HepG2 (cell line): ENCODE results near the gene BSG. TPM values are rescaled to one million over a fixed set of nuclear protein-coding genes. Genes with fewer than 3 reads are reported as not detected.

Experiments
- ATAC-seq: fragments of 200-7000 bp; cut with Tn5 transposase; 3 replicates; pipeline ENCODE4 v1.9.1; 2020; ENCODE audit warnings: mild to moderate bottlenecking, moderate library complexity
- BruUV-seq: library from RNA; stranded (reverse); fragments of 400-500 nt; replicated peaks from 2 replicates; lab custom pipeline; 2021; lab: Mats Ljungman, UMichigan
- CTCF ChIA-PET: fragments of 300-600 bp; formaldehyde crosslinking; extraction: SDS; loops from one replicate; lab custom pipeline; 2021; ENCODE audit warnings: low total read pairs, inconsistent platforms, low intra/inter-chr PET ratio; lab: Yijun Ruan, JAX
- POLR2A ChIA-PET: fragments of 350-600 bp; sonication (Branson Sonifier 250); formaldehyde crosslinking; loops from one replicate; lab custom pipeline; 2020; ENCODE audit warnings: antibody characterized with exemption, inconsistent platforms; lab: Yijun Ruan, JAX
- DNase-seq: peaks from one replicate; pipeline ENCODE4 v3.0.0-alpha.2; 2015; ENCODE audit warnings: low spot score
- FAIRE-seq: peaks from 3 replicates; lab custom pipeline; 2011; peaks lifted over from hg19 to GRCh38; lab: Jason Lieb, UNC
- H2AFZ ChIP-seq: one replicate; pipeline ENCODE4 v1.6.1; 2011; ENCODE audit warnings: low read length, inconsistent platforms
- H3K27ac ChIP-seq: fragments of 300-600 bp; 3 replicates; pipeline ENCODE4 v1.8.0; 2011; ENCODE audit warnings: mixed run types, mild to moderate bottlenecking, mixed read lengths, low read length, inconsistent platforms; ENCODE audit not compliant: insufficient read depth; ENCODE audit errors: extremely low read length
- H3K27me3 ChIP-seq, 2 experiments: fragments of 200-600 bp in 1 of 2; 2 replicates in 1 of 2; 3 replicates in 1 of 2; pipeline versions ENCODE4 v1.6.0 to v1.8.0; 2011; ENCODE audit warnings: low read length in 2 of 2, mild to moderate bottlenecking in 2 of 2, moderate library complexity in 2 of 2, inconsistent platforms in 1 of 2; ENCODE audit not compliant: insufficient read depth in 2 of 2, control insufficient read depth in 1 of 2
- H3K36me3 ChIP-seq, 2 experiments: fragments of 200-600 bp in 1 of 2; replicated peaks in 1 of 2; 2 replicates in 1 of 2; 3 replicates in 1 of 2; pipeline versions ENCODE4 v1.5.1 to v1.8.0; 2011; ENCODE audit warnings: low read length in 2 of 2, inconsistent platforms in 1 of 2; ENCODE audit not compliant: insufficient read depth in 2 of 2, control insufficient read depth in 1 of 2
- H3K4me1 ChIP-seq: 2 replicates; pipeline ENCODE4 v1.5.1; 2012; ENCODE audit warnings: low read length, inconsistent platforms; ENCODE audit not compliant: insufficient read depth
- H3K4me2 ChIP-seq: 2 replicates; pipeline ENCODE4 v1.6.0; 2011; ENCODE audit warnings: low read depth, low read length, inconsistent platforms
- H3K4me3 ChIP-seq, 3 experiments: fragments of 200-600 bp in 1 of 3; sonication (generic), shearing (Covaris generic) in 1 of 3; replicated peaks in 1 of 3; 2 replicates each; pipeline ENCODE4 v1.5.1; 2011 to 2016; ENCODE audit warnings: low read length in 3 of 3, inconsistent platforms in 2 of 3, low read depth in 2 of 3, mild to moderate bottlenecking in 2 of 3, control low read depth in 1 of 3, mixed read lengths in 1 of 3; ENCODE audit not compliant: insufficient read depth in 1 of 3
- H3K79me2 ChIP-seq: one replicate; pipeline ENCODE4 v1.6.1; 2011; ENCODE audit warnings: low read length, inconsistent platforms; ENCODE audit not compliant: insufficient read depth
- H3K9ac ChIP-seq: 2 replicates; pipeline ENCODE4 v1.6.0; 2011; ENCODE audit warnings: mild to moderate bottlenecking, low read depth, low read length, inconsistent platforms; ENCODE audit not compliant: insufficient read depth
- H3K9me3 ChIP-seq: 2 replicates; pipeline ENCODE4 v1.5.1; 2012; ENCODE audit warnings: mild to moderate bottlenecking, low read length
- H4K20me1 ChIP-seq: 2 replicates; pipeline ENCODE4 v1.6.0; 2011; ENCODE audit warnings: inconsistent platforms, mild to moderate bottlenecking, low read length, moderate library complexity; ENCODE audit not compliant: insufficient read depth
- HMG20A ChIP-seq: IDR thresholded peaks from 2 replicates; pipeline ENCODE4 v1.6.1; 2016; ENCODE audit warnings: borderline replicate concordance
- NR2F2 ChIP-seq: IDR thresholded peaks from 2 replicates; pipeline ENCODE4 v1.6.1; 2012; ENCODE audit warnings: low read depth, inconsistent platforms, borderline replicate concordance
- PHF21A ChIP-seq: sonication (generic); formaldehyde crosslinking; IDR thresholded peaks from 2 replicates; pipeline ENCODE4 v1.5.0; 2020; ENCODE audit warnings: mild to moderate bottlenecking, missing genetic modification reagents
- POLR2A ChIP-seq, 2 experiments: IDR thresholded peaks; 2 replicates each; pipeline ENCODE4 v1.6.1; 2011; ENCODE audit warnings: low read depth in 2 of 2, low read length in 2 of 2, mild to moderate bottlenecking in 1 of 2, moderate library complexity in 1 of 2; ENCODE audit not compliant: insufficient read depth in 1 of 2
- PPARG ChIP-seq: conservative IDR thresholded peaks from 2 replicates; pipeline ENCODE4 v1.6.1; 2016; ENCODE audit warnings: missing biosample characterization, missing genetic modification reagents
- RBM39 ChIP-seq: fragments of 200-400 bp; formaldehyde crosslinking; IDR thresholded peaks from one replicate; pipeline ENCODE4 v1.6.1; 2018; ENCODE audit warnings: antibody characterized with exemption, mild to moderate bottlenecking, low read depth, low read length; ENCODE audit not compliant: poor library complexity, severe bottlenecking
- SNAI1 ChIP-seq: sonication (generic); formaldehyde crosslinking; IDR thresholded peaks from 2 replicates; pipeline ENCODE4 v1.5.0; 2020; ENCODE audit warnings: mild to moderate bottlenecking, missing genetic modification reagents, borderline replicate concordance
- TBP ChIP-seq: sonication (generic); formaldehyde crosslinking; IDR thresholded peaks from 2 replicates; pipeline ENCODE4 v1.5.0; 2020; ENCODE audit warnings: missing genetic modification reagents
- ZBTB21 ChIP-seq: sonication (generic); formaldehyde crosslinking; IDR thresholded peaks from 2 replicates; pipeline ENCODE4 v1.4.0; 2020; ENCODE audit warnings: missing genetic modification reagents
- ZNF484 ChIP-seq: sonication (generic); formaldehyde crosslinking; IDR thresholded peaks from 2 replicates; pipeline ENCODE4 v1.5.1; 2020; ENCODE audit warnings: mild to moderate bottlenecking, low read depth, missing genetic modification reagents, borderline replicate concordance
- ZNF546 ChIP-seq: sonication (generic); formaldehyde crosslinking; conservative IDR thresholded peaks from 2 replicates; pipeline ENCODE4 v1.8.1; 2023; ENCODE audit warnings: mild to moderate bottlenecking, missing genetic modification reagents
- ZNF614 ChIP-seq: IDR thresholded peaks from 2 replicates; pipeline ENCODE4 v1.6.1; 2018; ENCODE audit warnings: missing biosample characterization, missing genetic modification reagents, inconsistent platforms, borderline replicate concordance
- ZNF629 ChIP-seq: sonication (generic); formaldehyde crosslinking; conservative IDR thresholded peaks from 2 replicates; pipeline ENCODE4 v1.5.0; 2020; ENCODE audit warnings: missing genetic modification reagents
- ZNF776 ChIP-seq: sonication (generic); formaldehyde crosslinking; IDR thresholded peaks from 2 replicates; pipeline ENCODE4 v1.4.0; 2020; ENCODE audit warnings: mild to moderate bottlenecking, missing genetic modification reagents
- WGBS: methylation state at CpG from one replicate; pipeline ENCODE4 v1.1.6; 2017; ENCODE audit warnings: low lambda C conversion rate; 5-methylcytosine and 5-hydroxymethylcytosine counted together
- in situ Hi-C: cut with HindIII; loops from 2 replicates; pipeline ENCODE4 v1.10.0; 2017; ENCODE audit warnings: low pct_unique_long_range_greater_than_20kb; ENCODE audit not compliant: extremely low pct_ligation_motif_present
- intact Hi-C: fragments of 100-400 bp; cut with micrococcal nuclease; formaldehyde crosslinking; loops from one replicate; pipeline ENCODE4 v1.10.0; 2022; ENCODE audit not compliant: unreplicated experiment
- polyA plus RNA-seq, 8 experiments: library from polyadenylated mRNA; depleted of rRNA in 3 of 8; stranded (reverse) in 7 of 8; unstranded in 1 of 8; fragments of >200 nt; fragmentation: Illumina TruSeq in 4 of 8; extraction: Trizol in 4 of 8; gene quantifications; 2 replicates each; pipeline versions ENCODE4 v1.2.1 to v1.2.3, GENCODE V29; 2011 to 2016; ENCODE audit warnings: low read depth in 4 of 8, missing spikeins in 1 of 8, mixed read lengths in 1 of 8; ENCODE audit not compliant: insufficient read depth in 1 of 8
- total RNA-seq, 5 experiments: library from RNA; depleted of rRNA; stranded (reverse); fragments of >200 nt; fragmentation: Illumina TruSeq; extraction: Trizol; gene quantifications; 2 replicates each; pipeline ENCODE4 v1.2.3, GENCODE V29; 2016; ENCODE audit warnings: low read depth in 1 of 5
- TF ChIP-seq, protein P1 (sequence below): sonication (generic); formaldehyde crosslinking; IDR thresholded peaks from 2 replicates; pipeline ENCODE4 v1.9.0; 2022; ENCODE audit warnings: missing genetic modification reagents, mild to moderate bottlenecking, borderline replicate concordance
- TF ChIP-seq, protein P2 (sequence below): IDR thresholded peaks from 2 replicates; pipeline ENCODE4 v1.6.1; 2016; ENCODE audit warnings: mild to moderate bottlenecking
- TF ChIP-seq, protein P3 (sequence below): sonication (generic); formaldehyde crosslinking; IDR thresholded peaks from 2 replicates; pipeline ENCODE4 v1.5.1; 2020; ENCODE audit warnings: mild to moderate bottlenecking, missing genetic modification reagents

The BSG gene
- total and polyA plus RNA-seq, 2 of the 13 experiments (the other 11 are each of a cell fraction or from before 2014, with no cell fraction given) = 309 to 754 TPM

DNA sequence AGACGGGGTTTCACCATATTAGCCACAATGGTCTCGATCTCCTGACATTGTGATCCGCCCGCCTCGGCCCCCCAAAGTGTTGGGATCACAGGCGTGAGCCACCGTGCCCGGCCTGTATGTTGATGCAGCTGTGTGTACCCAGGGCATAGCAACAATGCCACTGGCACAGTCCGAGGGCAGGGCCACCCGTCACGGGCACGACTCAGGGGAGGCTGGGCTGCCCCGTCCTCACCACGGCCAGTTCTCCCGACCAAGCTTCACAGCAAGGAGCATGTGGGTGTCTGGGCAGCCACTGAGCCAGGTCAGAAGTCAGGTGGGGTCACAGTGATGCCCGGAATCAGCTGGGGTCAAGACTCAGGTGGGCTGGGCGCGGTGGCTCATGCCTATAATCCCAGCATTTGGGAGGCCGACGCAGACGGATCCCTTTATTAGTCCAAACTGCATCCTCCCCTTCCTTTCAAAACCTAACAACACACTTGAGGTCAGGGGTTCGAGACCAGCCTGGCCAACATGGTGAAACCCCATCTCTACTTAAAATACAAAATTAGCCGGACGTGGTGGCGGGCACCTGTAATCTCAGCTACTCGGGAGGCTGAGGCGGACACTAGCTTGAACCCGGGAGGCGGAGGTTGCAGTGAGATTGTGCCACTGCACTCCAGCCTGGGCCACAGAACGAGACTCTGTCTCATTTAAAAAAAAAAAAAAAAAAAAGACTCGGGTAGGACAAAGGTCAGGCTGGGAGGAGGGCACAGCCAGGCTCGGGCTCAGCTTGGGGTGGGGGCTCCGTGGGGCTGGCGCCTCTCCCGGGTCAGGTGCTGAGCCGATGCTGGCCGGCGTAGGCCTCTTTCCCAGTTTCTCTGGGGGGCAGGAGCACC, 42.0 kb upstream of the BSG start:
- in situ Hi-C loops = no loop called here
- no peak for FAIRE-seq
- CTCF ChIA-PET = interaction anchor here (0.6 kb wide), 1 partner anchor 50 kb away, joined by 3 read pairs; no protein-coding TSS in a partner anchor
- TF ChIP-seq TBP (CRISPR knock-in tag) (no peak), SNAI1 (CRISPR knock-in tag) (no peak), ZNF484 (no peak), ZNF629 (0 out of 2 replicates have a peak, but pooled peaks have one; percentile 18), PPARG (CRISPR knock-in tag) (peak; percentile 94), PHF21A (CRISPR knock-in tag) (peak; percentile 76; the same call in 1 of the 2 replicates), NR2F2 (0 out of 2 replicates have a peak, but pooled peaks have one; percentile 12), POLR2A (IDR thresholded peaks at IDR 0.05; ENCODE audit: insufficient read depth in 1 of 2, low read depth in 2 of 2, low read length in 2 of 2) (peak; percentile 75 to 78; a peak in 2 of 4 replicates), HMG20A (CRISPR knock-in tag) (no peak), ZNF546 (CRISPR knock-in tag) (peak; percentile 88; the same call in 1 of the 2 replicates), ZBTB21 (CRISPR knock-in tag) (no peak), ZNF776 (CRISPR knock-in tag) (no peak), RBM39 (peak; percentile 74), ZNF614 (CRISPR knock-in tag) (peak; percentile 41; the same call in 1 of the 2 replicates)
- TF ChIP-seq, protein P1, sequence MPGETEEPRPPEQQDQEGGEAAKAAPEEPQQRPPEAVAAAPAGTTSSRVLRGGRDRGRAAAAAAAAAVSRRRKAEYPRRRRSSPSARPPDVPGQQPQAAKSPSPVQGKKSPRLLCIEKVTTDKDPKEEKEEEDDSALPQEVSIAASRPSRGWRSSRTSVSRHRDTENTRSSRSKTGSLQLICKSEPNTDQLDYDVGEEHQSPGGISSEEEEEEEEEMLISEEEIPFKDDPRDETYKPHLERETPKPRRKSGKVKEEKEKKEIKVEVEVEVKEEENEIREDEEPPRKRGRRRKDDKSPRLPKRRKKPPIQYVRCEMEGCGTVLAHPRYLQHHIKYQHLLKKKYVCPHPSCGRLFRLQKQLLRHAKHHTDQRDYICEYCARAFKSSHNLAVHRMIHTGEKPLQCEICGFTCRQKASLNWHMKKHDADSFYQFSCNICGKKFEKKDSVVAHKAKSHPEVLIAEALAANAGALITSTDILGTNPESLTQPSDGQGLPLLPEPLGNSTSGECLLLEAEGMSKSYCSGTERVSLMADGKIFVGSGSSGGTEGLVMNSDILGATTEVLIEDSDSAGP (CRISPR knock-in tag) = peak; percentile 88; the same call in 1 of the 2 replicates
- TF ChIP-seq, protein P2, sequence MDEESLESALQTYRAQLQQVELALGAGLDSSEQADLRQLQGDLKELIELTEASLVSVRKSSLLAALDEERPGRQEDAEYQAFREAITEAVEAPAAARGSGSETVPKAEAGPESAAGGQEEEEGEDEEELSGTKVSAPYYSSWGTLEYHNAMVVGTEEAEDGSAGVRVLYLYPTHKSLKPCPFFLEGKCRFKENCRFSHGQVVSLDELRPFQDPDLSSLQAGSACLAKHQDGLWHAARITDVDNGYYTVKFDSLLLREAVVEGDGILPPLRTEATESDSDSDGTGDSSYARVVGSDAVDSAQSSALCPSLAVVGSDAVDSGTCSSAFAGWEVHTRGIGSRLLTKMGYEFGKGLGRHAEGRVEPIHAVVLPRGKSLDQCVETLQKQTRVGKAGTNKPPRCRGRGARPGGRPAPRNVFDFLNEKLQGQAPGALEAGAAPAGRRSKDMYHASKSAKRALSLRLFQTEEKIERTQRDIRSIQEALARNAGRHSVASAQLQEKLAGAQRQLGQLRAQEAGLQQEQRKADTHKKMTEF = peak; percentile 40; the same call in 1 of the 2 replicates
- TF ChIP-seq, protein P3, sequence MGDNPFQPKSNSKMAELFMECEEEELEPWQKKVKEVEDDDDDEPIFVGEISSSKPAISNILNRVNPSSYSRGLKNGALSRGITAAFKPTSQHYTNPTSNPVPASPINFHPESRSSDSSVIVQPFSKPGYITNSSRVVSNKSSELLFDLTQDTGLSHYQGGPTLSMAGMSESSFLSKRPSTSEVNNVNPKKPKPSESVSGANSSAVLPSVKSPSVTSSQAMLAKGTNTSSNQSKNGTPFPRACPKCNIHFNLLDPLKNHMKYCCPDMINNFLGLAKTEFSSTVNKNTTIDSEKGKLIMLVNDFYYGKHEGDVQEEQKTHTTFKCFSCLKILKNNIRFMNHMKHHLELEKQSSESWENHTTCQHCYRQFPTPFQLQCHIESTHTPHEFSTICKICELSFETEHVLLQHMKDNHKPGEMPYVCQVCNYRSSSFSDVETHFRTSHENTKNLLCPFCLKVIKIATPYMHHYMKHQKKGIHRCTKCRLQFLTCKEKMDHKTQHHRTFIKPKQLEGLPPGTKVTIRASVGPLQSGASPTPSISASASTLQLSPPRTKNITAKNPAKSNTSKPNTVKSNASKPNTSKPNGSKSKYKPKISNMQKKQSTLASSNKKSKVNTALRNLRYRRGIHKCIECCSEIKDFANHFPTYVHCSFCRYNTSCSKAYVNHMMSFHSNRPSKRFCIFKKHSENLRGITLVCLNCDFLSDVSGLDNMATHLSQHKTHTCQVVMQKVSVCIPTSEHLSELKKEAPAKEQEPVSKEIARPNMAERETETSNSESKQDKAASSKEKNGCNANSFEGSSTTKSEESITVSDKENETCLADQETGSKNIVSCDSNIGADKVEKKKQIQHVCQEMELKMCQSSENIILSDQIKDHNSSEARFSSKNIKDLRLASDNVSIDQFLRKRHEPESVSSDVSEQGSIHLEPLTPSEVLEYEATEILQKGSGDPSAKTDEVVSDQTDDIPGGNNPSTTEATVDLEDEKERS = peak; percentile 29; the same call in 1 of the 2 replicates

More for the DNA sequence above, 42.0 kb upstream of the BSG start:
- Histone ChIP-seq H2AFZ (no peak overlapping the region), H3K4me2 (peak overlapping the region; percentile 76), H3K36me3 (peaks cover 2 to 4% of the 10 kb centered on the region in 2 experiments; a peak in 3 of 5 replicates), H3K27ac (peak overlapping the region; percentile 94), H3K27me3 (no peaks in the 10 kb centered on the region), H3K9ac (peak overlapping the region; percentile 83), H3K9me3 (no peaks in the 10 kb centered on the region), H3K4me1 (peaks cover 60% of the 10 kb centered on the region), H3K79me2 (peaks cover 33% of the 10 kb centered on the region), H3K4me3 (peak overlapping the region; percentile 63 to 95 (median 87)), H4K20me1 (peaks cover 20% of the 10 kb centered on the region; the same call in 1 of the 2 replicates)
- POLR2A ChIA-PET = interaction anchor here (0.8 to 3.7 kb wide), 17 partner anchors 9 to 222 kb away, joined by 3 to 33 read pairs (median 5); partner anchors contain the start of genes BSG, POLRMT and TPGS1
- DNase-seq (no peak), ATAC-seq (no peak)
- TSS peak; percentile 91 for BruUV-seq
- WGBS = 62% methylated on average over 35 of the region's 38 CpGs
- intact Hi-C loops = no loop called here
